Measurements from ENCODE around the gene MRPS16. TPM values are rescaled to one million over a fixed set of nuclear protein-coding genes. Genes with fewer than 3 reads are reported as not detected.
A peak's percentile ranks its signal among the peaks of the same experiment; 100 is the strongest.

MRPS16 gene
- total RNA-seq, 1 experiment from 2014 or later: 275 TPM

- no peaks in the 10 kb centered on the region for H3K9me3 ChIP-seq (ENCODE audit: low read length)
- intact Hi-C loops (cut with micrococcal nuclease): no loop called here
- H3K9me2 ChIP-seq (replicated peaks; ENCODE audit: low read length): no peaks in the 10 kb centered on the region
- peak overlapping the region; percentile 76 for H2AFZ ChIP-seq (ENCODE audit: low read length)
- peaks cover 6% of the 10 kb centered on the region for H3F3A ChIP-seq (ENCODE audit: low read length, unreplicated experiment)
- BruUV-seq (replicated peaks): no TSS peak
- ATAC-seq (peak; percentile 16), DNase-seq (peak; percentile 54)
- TF ChIP-seq EZH2phosphoT487 (IDR thresholded peaks at IDR 0.05; ENCODE audit: borderline replicate concordance, low read length): no peak
- TF ChIP-seq, protein P1, sequence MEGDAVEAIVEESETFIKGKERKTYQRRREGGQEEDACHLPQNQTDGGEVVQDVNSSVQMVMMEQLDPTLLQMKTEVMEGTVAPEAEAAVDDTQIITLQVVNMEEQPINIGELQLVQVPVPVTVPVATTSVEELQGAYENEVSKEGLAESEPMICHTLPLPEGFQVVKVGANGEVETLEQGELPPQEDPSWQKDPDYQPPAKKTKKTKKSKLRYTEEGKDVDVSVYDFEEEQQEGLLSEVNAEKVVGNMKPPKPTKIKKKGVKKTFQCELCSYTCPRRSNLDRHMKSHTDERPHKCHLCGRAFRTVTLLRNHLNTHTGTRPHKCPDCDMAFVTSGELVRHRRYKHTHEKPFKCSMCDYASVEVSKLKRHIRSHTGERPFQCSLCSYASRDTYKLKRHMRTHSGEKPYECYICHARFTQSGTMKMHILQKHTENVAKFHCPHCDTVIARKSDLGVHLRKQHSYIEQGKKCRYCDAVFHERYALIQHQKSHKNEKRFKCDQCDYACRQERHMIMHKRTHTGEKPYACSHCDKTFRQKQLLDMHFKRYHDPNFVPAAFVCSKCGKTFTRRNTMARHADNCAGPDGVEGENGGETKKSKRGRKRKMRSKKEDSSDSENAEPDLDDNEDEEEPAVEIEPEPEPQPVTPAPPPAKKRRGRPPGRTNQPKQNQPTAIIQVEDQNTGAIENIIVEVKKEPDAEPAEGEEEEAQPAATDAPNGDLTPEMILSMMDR (conservative IDR thresholded peaks at IDR 0.05; ENCODE audit: low read depth, low read length): peak; percentile 53; the same call in 1 of the 2 replicates
- TF ChIP-seq EZH2 (IDR thresholded peaks at IDR 0.05; ENCODE audit: low read length, unreplicated experiment): no peak
- peak overlapping the region; percentile 76 for H3K4me3 ChIP-seq (ENCODE audit: low read length)
- CTCF ChIA-PET: interaction anchor here (0.6 to 1.5 kb wide), 8 partner anchors 8 to 160 kb away, joined by 3 to 5 read pairs (median 3); partner anchors contain the start of gene CFAP70
- H3K4me2 ChIP-seq (ENCODE audit: low read length): peak overlapping the region; percentile 91
- no peaks in the 10 kb centered on the region for H4K20me1 ChIP-seq (ENCODE audit: low read length)
- no peaks in the 10 kb centered on the region for H3K27me3 ChIP-seq (ENCODE audit: low read length)
- H3K9ac ChIP-seq (ENCODE audit: low read length): peak overlapping the region; percentile 90
- H3K36me3 ChIP-seq (ENCODE audit: low read depth, low read length): peaks cover 22% of the 10 kb centered on the region
- H3K27ac ChIP-seq (ENCODE audit: low read length): peak overlapping the region; percentile 80
- H3K79me2 ChIP-seq (ENCODE audit: low read length): peaks cover 63% of the 10 kb centered on the region
- peaks cover 31% of the 10 kb centered on the region for H3K4me1 ChIP-seq (ENCODE audit: insufficient read depth, low read length)
- POLR2A ChIA-PET (ENCODE audit: unreplicated experiment): interaction anchor here (0.5 to 1.6 kb wide), 3 partner anchors 44 to 161 kb away, joined by 4 to 11 read pairs (median 5); partner anchors contain the start of genes ECD and FAM149B1
Measured at GRCh38 chr10:73253225-73253555, 746 bp upstream of the MRPS16 start.

GRCh38 chr10:73251683-73252444, 580 bp downstream of the MRPS16 start:
- peak overlapping the region; percentile 91 for H3K4me2 ChIP-seq (ENCODE audit: low read length)
- no peak for TF ChIP-seq EZH2phosphoT487 (IDR thresholded peaks at IDR 0.05; ENCODE audit: borderline replicate concordance, low read length)
- TF ChIP-seq, protein P1 (conservative IDR thresholded peaks at IDR 0.05; ENCODE audit: low read depth, low read length): no peak
- no peak for TF ChIP-seq EZH2 (IDR thresholded peaks at IDR 0.05; ENCODE audit: low read length, unreplicated experiment)
- BruUV-seq (replicated peaks): TSS peak; percentile 72
- peak; percentile 49 for DNase-seq
- ChIA-PET CTCF (interaction anchor here (1.5 kb wide), 1 partner anchor 83 kb away, joined by 3 read pairs; no protein-coding TSS in a partner anchor), POLR2A (ENCODE audit: unreplicated experiment) (interaction anchor here (0.6 to 1.0 kb wide), 8 partner anchors 10 to 415 kb away, joined by 3 to 12 read pairs (median 4); partner anchors contain the start of gene P4HA1)
- H3F3A ChIP-seq (ENCODE audit: low read length, unreplicated experiment): peaks cover 12% of the 10 kb centered on the region
- no peaks in the 10 kb centered on the region for H3K27me3 ChIP-seq (ENCODE audit: low read length)
- H3K9ac ChIP-seq (ENCODE audit: low read length): peak overlapping the region; percentile 90
- peak overlapping the region; percentile 80 for H3K27ac ChIP-seq (ENCODE audit: low read length)
- no peaks in the 10 kb centered on the region for H3K9me3 ChIP-seq (ENCODE audit: low read length)
- H4K20me1 ChIP-seq (ENCODE audit: low read length): no peaks in the 10 kb centered on the region
- peak overlapping the region; percentile 76 for H3K4me3 ChIP-seq (ENCODE audit: low read length)
- intact Hi-C loops (cut with micrococcal nuclease): loop anchor here (1.0 kb wide), 1 partner anchor 161 kb away; no protein-coding TSS in a partner anchor
- ATAC-seq: peak; percentile 59; the same call in 1 of the 2 replicates
- peaks cover 71% of the 10 kb centered on the region for H3K79me2 ChIP-seq (ENCODE audit: low read length)
- H2AFZ ChIP-seq (ENCODE audit: low read length): peak overlapping the region; percentile 76
- H3K36me3 ChIP-seq (ENCODE audit: low read depth, low read length): peaks cover 25% of the 10 kb centered on the region
- no peaks in the 10 kb centered on the region for H3K9me2 ChIP-seq (replicated peaks; ENCODE audit: low read length)
- H3K4me1 ChIP-seq (ENCODE audit: insufficient read depth, low read length): peaks cover 41% of the 10 kb centered on the region
